Stomach (tissue), 4 donors: Measurements from ENCODE around the gene CXADR.

Source experiments
- EP300 ChIP-seq: sonication (generic); formaldehyde crosslinking; IDR thresholded peaks from one replicate; pipeline ENCODE4 v1.6.1; 2017; ENCODE audit warnings: antibody characterized with exemption
- POLR2A ChIP-seq, 4 donors: fragments of 450-650 bp; IDR thresholded peaks; one replicate each; pipeline ENCODE4 v1.6.1; 2016; ENCODE audit warnings: antibody characterized with exemption in 4 of 4, control low read depth in 2 of 4, mild to moderate bottlenecking in 1 of 4, moderate library complexity in 1 of 4
- POLR2AphosphoS5 ChIP-seq, 3 donors: sonication (generic); formaldehyde crosslinking; IDR thresholded peaks; one replicate each; pipeline ENCODE4 v1.6.1; 2016; ENCODE audit warnings: antibody characterized with exemption in 3 of 3
- TF ChIP-seq, protein P1 (sequence below), 7 experiments: fragments of 450-650 bp in 4 of 7; fragments of 200-600 bp in 3 of 7; sonication (generic) in 3 of 7; IDR thresholded peaks; one replicate each; pipeline ENCODE4 v1.5.1; 2016 to 2019; ENCODE audit warnings: antibody characterized with exemption in 7 of 7, control low read depth in 2 of 7, mild to moderate bottlenecking in 1 of 7

DNA sequence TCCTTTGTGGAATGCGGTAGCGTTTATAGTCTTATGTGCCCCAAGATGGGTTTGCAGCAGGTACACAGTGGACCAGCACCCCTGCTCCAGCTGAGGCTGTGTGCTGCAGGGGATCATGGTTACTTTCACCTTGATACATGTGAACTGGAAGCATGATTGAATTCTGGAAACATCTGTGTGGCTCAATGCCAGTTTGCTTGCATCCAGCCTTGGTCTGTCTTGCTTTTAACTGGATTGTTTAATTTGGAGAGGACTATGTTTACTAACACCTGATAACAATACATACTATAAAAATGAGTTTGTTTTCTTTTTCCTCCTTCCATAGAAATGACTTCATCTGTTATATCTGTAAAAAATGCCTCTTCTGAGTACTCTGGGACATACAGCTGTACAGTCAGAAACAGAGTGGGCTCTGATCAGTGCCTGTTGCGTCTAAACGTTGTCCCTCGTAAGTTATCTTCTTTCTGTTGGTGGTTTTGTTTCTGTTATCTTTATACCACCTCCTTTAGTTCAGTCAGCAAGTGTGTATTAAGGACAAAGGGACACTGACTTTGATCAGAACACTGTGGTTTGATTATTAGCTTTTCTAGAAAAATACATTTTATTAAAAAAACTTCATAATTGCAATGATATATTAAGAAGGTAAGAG lies 47.7 kb downstream of the CXADR start:
- no peak for TF ChIP-seq POLR2AphosphoS5 (IDR thresholded peaks at IDR 0.05)
- TF ChIP-seq POLR2A (IDR thresholded peaks at IDR 0.05): no peak
- no peak for TF ChIP-seq EP300
- TF ChIP-seq, protein P1, sequence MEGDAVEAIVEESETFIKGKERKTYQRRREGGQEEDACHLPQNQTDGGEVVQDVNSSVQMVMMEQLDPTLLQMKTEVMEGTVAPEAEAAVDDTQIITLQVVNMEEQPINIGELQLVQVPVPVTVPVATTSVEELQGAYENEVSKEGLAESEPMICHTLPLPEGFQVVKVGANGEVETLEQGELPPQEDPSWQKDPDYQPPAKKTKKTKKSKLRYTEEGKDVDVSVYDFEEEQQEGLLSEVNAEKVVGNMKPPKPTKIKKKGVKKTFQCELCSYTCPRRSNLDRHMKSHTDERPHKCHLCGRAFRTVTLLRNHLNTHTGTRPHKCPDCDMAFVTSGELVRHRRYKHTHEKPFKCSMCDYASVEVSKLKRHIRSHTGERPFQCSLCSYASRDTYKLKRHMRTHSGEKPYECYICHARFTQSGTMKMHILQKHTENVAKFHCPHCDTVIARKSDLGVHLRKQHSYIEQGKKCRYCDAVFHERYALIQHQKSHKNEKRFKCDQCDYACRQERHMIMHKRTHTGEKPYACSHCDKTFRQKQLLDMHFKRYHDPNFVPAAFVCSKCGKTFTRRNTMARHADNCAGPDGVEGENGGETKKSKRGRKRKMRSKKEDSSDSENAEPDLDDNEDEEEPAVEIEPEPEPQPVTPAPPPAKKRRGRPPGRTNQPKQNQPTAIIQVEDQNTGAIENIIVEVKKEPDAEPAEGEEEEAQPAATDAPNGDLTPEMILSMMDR (IDR thresholded peaks at IDR 0.05): no peak
